GM12892 (cell line): Measurements from ENCODE around the gene TFF1.

Source experiments
- DNase-seq: peaks from one replicate; pipeline ENCODE4 v3.0.0; 2011; ENCODE audit not compliant: insufficient read length
- FAIRE-seq: peaks from 2 replicates; lab custom pipeline; 2011; peaks lifted over from hg19 to GRCh38; lab: Jason Lieb, UNC
- POLR2A ChIP-seq: IDR thresholded peaks from 2 replicates; pipeline ENCODE4 v1.6.1; 2011; ENCODE audit warnings: low read depth, low read length, control low read depth
- POLR2AphosphoS5 ChIP-seq: IDR thresholded peaks from 2 replicates; pipeline ENCODE4 v1.6.1; 2011; ENCODE audit warnings: low read depth, low read length, control low read depth
- TAF1 ChIP-seq: IDR thresholded peaks from 2 replicates; pipeline ENCODE4 v1.6.1; 2011; ENCODE audit warnings: low read depth, mild to moderate bottlenecking, control low read depth, low read length, borderline replicate concordance

TFF1 gene

DNA sequence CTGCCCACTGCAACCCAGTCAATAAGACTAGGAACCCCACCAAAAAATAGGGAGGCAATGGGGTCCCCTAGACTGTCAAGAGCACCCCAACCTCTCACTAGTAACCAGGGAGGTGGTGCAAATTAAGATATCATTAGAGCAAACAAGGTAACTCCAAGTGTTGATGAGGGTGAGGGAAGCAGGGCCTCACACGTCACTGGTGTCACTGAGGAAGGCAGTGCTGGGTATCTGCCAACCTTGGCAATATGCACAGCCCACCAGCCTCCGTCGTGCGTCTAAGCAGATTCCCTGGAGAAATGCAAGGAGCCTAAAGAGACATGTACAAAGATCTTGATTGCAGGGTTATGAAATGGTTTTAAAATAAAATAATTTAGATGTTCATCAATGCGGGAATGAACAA is 41.1 kb upstream of the TFF1 start:
- no peak for TF ChIP-seq POLR2A
- no peak for TF ChIP-seq POLR2AphosphoS5
- TF ChIP-seq TAF1, result no peak
- FAIRE-seq, result no peak
- no peak for DNase-seq

DNA sequence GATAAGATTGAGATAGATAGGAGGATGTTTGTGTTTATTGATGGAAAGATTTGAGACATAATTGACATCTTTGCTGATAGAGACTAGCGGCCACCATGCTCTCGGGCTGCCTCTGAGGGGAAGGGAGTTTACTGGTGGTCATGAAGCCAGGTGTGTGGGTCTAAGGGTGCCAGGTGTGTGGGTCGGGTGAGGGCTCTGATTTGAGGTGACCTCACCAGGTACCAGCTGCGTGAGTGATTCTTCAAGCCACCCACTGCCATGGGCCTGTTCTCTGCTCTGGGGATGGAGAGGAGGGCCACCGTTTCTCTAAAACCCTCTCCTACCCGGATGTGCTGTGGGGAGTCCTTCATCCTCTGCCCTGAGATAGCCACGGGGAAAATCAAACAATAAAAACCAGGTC is 40.5 kb upstream of the TFF1 start:
- DNase-seq (no peak), FAIRE-seq (no peak)
- TF ChIP-seq TAF1 (no peak), POLR2A (no peak), POLR2AphosphoS5 (no peak)

DNA sequence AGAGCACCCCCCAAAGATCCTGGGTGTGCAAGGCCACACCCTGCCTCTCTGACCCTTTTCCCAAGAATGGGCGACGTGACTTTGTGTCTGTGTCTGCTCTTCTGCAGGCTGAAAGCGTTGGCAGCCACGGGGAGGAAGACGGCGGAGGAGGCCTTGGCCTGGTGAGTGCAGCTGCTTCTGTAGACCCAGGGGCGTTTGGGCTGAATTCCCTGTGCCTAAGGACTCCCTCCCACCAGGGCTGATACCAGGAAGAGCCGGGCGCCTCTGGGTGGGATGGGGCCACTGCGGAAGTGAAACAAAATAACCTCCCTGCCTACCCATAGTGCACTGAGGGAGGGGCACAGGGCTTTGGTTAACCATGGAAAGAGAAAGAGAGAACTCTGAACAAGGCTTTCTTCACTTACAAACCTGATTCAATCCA is 39.9 kb upstream of the TFF1 start:
- TF ChIP-seq TAF1, result no peak
- no peak for TF ChIP-seq POLR2A
- TF ChIP-seq POLR2AphosphoS5, result no peak
- no peak for FAIRE-seq
- no peak for DNase-seq

DNA sequence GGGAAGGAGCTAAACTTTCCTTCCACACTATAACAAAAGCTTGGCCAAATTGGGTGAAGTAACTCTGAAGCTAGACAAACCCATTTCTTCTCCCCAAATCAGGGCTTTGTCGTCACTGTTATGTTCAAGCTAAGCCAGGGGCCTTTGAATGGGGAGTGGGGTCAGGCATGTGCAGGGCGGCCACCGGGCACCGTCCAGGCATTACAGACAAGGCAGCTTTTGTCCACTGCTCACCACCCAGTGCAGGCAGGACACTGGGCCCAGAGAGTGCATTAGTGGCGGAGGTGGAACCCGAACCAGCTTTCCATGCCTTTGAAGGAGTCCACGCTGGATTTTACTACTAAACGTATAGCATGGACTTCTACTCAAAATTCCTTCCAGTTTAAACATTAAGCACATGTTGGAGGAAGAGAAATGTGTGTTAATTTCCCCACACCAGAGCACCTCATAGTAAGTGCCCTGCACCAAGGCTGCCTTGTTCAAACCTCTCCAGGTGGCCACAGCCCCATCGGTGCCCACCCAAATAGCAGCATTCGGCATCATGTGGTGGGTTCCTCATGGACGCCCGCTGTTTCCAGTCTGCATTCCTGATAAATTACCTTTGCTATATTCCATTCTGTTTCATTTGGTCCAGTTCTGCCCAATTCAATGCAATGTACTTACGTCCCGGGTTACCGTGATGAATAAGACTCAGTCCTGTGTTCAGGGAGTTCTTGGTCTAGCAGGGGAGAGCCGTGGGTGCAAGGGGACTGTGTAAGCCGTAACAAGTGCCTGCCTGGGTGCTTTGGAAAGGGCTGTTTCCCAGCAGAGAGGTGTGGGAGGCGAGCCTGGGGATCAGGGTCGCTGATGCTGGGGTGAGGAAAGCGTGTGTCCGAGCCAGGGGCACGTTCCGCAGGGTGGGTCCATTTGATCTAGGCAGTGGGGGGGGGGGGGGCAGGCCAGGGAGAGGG is 39.0 kb upstream of the TFF1 start:
- DNase-seq (no peak), FAIRE-seq (no peak)
- no peak for TF ChIP-seq POLR2AphosphoS5
- no peak for TF ChIP-seq POLR2A
- TF ChIP-seq TAF1, result no peak

DNA sequence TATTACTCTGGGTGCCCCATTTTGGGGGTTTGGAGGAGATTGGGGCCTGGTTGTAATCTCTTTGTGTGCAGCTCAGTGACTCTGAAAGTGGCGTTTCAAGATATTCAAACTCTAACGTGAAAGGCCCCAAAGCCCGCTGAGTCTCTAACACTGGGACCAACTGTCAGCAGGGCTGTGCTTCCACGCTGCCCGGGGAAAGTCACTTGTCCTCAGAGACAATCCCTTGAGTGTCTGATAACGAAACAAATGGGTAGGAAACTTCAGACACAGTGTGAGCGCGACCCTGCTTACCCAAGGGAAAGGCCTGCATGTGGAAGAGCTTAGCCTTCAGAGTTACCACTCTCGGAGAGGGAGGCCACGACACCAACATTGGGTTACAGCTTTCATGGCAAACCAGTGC is 38.2 kb upstream of the TFF1 start:
- no peak for TF ChIP-seq POLR2A
- DNase-seq, result no peak
- FAIRE-seq, result no peak

DNA sequence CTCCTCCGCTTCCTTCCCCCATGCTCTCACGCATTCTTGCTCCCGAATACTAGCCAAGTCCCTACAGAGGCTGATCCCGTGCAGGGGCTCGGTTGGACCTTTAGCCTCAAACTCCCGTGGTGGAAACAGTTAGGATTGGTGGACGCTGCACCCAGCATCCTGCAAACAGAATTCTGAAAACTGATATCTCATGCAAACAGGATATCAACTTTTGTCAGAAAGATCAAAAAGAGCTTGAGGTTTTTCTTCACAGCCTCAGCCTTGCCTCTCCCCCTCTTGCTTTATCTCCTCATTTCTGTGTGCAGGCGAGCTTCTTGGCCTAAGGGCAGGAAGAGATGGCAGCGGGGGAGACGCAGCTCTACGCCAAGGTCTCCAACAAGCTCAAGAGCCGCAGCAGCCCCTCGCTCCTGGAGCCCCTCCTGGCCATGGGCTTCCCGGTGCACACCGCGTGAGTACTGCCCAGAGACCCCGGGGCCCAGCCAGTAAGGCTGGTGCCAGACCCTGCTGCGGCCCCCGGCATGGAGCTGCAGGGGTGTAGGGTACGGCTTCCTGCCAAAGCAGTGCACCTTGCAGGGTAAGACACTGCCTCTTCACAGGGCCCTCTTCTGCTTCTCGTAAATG is 37.4 kb upstream of the TFF1 start, which contains the start of gene UBASH3A:
TSS of gene UBASH3A (plus strand) at position 292 of the 621 bp plus-strand sequence. CDS start at position 336, 44 bp downstream.
- DNase-seq (no peak), FAIRE-seq (no peak)
- TF ChIP-seq TAF1 (no peak), POLR2A (no peak), POLR2AphosphoS5 (no peak)

DNA sequence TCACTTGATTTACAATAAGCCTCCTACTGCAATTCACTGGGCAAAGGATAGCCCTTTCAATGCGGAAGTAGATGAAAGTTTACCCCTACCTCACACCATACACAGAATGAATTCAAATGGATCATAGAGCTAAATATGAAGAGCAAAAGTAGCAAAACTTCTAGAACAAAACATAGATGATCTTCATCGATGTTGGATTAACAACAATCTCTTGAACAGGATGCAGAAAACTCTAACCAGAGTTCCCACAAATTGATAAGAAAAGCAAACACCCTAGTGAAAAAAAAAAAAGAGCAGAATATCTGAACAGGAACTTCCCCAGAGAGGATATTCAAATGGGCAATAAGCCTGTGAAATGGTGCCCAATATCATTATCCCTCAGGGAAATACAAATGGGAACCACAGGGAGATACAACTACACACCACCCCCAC is 35.5 kb upstream of the TFF1 start:
- TF ChIP-seq POLR2AphosphoS5 (no peak), POLR2A (no peak), TAF1 (no peak)
- DNase-seq, result no peak
- FAIRE-seq, result no peak

DNA sequence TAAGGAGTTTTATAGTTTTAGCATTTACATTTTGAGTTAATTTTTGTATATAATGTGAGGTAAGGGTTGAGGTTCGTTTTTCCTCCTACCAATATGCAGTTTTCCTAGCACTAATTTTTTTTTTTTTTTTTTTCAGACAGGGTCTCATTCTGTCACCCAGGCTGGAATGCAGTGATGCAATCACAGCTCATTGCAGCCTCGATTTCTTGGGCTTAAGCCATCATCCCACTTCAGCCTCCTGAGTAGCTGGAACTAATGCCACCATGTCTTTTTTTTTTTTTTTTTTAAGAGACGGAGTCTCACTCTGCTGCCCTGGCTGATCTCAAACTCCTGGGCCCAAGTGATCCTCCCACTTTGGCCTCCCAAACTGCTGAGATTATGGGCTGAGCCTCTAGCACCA is 34.8 kb upstream of the TFF1 start:
- FAIRE-seq, result no peak

DNA sequence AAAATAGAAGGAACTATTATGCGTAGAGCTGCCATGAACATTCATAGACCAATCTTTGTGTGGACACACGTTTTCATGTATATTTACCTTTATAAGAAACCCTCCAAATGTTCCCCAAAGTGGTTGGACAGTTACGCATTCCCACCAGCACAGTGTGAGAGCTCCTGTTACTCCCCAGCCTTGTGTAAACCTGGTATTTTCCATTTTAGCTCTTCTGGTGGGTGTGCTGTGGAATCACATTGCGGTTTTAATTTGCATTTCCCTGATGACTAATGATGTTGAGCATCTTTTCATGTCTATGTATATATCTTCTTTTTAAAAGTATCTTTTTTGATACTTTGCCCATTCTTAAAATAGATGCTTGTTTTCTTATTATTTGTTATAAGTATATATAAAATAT is 34.2 kb upstream of the TFF1 start:
- DNase-seq, result no peak
- TF ChIP-seq POLR2AphosphoS5, result no peak
- TF ChIP-seq POLR2A, result no peak
- no peak for TF ChIP-seq TAF1
- FAIRE-seq, result peak; percentile 83

More for the DNA sequence above, 34.8 kb upstream of the TFF1 start:
- TF ChIP-seq POLR2A, result no peak
- TF ChIP-seq TAF1, result no peak
- TF ChIP-seq POLR2AphosphoS5, result no peak
- DNase-seq, result no peak

DNA sequence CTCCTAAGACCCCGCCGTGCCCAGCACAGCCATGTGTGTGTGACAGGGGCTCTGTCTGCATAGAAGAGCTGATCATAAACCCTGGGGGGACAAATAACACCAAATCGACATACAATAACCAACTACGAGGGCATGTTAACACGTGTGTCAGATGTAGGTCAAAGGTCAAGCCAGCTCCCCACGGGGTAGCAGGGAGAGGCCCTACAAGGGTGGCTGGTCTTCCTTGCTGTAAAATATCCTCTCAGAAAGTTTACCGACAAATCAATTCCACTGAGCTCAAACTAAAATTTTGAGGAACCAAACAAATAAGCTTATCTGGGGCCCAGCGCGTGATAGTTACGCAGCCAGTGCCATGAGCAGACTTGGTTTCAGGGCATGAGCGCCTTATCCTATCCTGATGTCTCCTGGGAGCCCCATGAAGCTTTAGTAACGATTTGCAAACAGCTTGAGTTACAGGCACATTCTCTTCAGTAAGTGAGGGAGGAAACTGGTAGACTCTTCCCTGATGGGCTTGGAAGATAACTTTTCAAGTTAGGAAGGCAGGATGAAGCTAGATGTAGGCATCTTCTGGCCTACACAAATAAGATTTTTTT is 32.2 kb upstream of the TFF1 start:
- TF ChIP-seq POLR2AphosphoS5, result no peak
- TF ChIP-seq TAF1, result no peak
- TF ChIP-seq POLR2A, result no peak
- FAIRE-seq (no peak), DNase-seq (no peak)

DNA sequence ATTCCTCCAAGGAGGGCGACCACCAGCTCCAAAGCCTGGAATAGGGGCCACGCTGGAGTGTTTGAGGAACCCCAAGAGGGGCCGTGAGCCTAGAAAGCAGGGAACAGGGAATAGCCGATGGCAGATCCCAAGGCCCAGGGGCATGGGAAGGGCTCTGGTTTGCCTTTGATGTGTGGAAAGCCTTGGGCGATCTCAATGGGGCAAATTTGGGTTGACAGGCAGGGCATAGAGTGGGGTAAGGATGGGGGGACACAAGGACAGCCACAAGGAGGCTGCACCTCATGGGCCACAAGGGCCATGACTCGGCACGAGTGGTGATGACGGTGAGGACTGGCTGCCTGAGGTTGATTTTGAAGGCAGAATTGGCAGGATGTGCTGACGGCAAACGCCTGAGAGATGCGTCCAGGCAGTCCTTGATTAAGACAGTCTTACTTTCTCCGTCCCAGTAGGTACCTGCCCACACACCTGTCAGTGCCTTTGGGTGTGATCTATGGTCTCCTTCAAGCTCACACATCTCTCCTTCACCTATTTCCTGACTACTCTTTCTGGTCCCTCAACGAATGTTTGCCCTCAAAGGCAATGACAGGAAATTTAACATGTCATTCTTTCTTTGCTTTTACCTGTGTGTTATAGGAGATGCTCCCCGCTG is 31.5 kb upstream of the TFF1 start:
- FAIRE-seq (no peak), DNase-seq (no peak)
- TF ChIP-seq TAF1, result no peak
- TF ChIP-seq POLR2AphosphoS5, result no peak
- no peak for TF ChIP-seq POLR2A
